ENCODE measurements around the gene ITIH4. TPM values are rescaled to one million over a fixed set of nuclear protein-coding genes. Genes with fewer than 3 reads are reported as not detected.

Gene ITIH4
- total and polyA plus RNA-seq, 2 of the 13 experiments (the other 11 are each of a cell fraction or from before 2014, with no cell fraction given), result 2.7 to 5.3 TPM

DNA sequence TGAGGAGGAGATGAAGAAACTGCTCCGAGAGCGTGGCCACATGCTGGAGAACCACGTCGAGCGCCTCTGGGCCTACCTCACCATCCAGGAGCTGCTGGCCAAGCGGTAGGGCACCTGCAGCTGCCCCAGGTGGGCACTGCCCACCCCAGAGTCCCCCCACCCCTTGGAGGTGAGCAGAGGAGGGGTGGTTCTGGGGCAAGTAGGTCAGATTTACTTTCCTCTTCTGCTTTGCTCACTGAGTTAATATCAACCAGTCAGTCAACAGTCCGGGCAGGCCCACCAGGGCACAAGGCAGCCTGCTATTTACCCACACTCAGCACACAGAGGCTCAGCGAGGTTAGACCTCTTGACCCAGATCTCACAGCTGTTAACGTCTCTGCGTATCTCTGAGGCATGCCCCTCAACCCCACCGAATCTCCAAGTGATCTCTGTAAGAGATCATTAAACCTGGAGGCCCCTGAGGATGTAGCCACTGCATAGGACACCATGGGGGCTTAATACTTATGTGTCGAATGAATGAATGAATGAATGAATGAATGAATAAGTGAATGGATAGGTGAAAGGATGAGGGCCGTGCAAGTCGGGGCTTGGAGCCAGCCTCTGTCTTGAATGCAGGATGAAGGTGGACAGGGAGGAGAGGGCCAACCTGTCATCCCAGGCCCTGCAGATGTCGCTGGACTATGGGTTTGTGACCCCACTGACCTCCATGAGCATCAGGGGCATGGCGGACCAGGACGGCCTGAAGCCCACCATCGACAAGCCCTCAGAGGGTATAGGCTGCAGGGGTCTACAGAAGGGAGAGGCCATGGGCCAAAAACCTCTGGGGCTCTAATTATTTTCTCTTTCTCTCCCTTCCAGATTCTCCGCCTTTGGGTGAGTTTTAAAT, 43.9 kb downstream of the ITIH4 start (continued):
- TF ChIP-seq ARID5B (CRISPR knock-in tag; IDR thresholded peaks at IDR 0.05) (peak; percentile 84), NFRKB (IDR thresholded peaks at IDR 0.05) (no peak), TBX3 (IDR thresholded peaks at IDR 0.05; ENCODE audit: borderline replicate concordance) (no peak), NR3C1 (CRISPR knock-in tag; IDR thresholded peaks at IDR 0.05) (no peak)
- TF ChIP-seq, protein P1, sequence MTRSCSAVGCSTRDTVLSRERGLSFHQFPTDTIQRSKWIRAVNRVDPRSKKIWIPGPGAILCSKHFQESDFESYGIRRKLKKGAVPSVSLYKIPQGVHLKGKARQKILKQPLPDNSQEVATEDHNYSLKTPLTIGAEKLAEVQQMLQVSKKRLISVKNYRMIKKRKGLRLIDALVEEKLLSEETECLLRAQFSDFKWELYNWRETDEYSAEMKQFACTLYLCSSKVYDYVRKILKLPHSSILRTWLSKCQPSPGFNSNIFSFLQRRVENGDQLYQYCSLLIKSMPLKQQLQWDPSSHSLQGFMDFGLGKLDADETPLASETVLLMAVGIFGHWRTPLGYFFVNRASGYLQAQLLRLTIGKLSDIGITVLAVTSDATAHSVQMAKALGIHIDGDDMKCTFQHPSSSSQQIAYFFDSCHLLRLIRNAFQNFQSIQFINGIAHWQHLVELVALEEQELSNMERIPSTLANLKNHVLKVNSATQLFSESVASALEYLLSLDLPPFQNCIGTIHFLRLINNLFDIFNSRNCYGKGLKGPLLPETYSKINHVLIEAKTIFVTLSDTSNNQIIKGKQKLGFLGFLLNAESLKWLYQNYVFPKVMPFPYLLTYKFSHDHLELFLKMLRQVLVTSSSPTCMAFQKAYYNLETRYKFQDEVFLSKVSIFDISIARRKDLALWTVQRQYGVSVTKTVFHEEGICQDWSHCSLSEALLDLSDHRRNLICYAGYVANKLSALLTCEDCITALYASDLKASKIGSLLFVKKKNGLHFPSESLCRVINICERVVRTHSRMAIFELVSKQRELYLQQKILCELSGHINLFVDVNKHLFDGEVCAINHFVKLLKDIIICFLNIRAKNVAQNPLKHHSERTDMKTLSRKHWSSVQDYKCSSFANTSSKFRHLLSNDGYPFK (CRISPR knock-in tag; IDR thresholded peaks at IDR 0.05; ENCODE audit: borderline replicate concordance), result 0 out of 2 replicates have a peak, but pooled peaks have one; percentile 31

Measured in HepG2 (cell line).